SK-N-SH (cell line): ENCODE results near the gene PKP2. TPM values are rescaled to one million over a fixed set of nuclear protein-coding genes. Genes with fewer than 3 reads are reported as not detected.

Experiments used
- CTCF ChIA-PET: fragments of 300-600, 350-600 bp; formaldehyde crosslinking; extraction: SDS; loops from one replicate; lab custom pipeline; 2021; lab: Yijun Ruan, JAX
- POLR2A ChIA-PET: fragments of 350-600 bp; sonication (Branson Sonifier 250); formaldehyde crosslinking; extraction: SDS; loops from one replicate; lab custom pipeline; 2020; ENCODE audit warnings: antibody characterized with exemption, inconsistent platforms; lab: Yijun Ruan, JAX
- DNase-seq: peaks from one replicate; pipeline ENCODE4 v3.0.0; 2012
- H2AFZ ChIP-seq: fragments of 200-600 bp; sonication (generic); 2 replicates; pipeline ENCODE4 v1.8.1; 2016; ENCODE audit warnings: antibody characterized with exemption, mild to moderate bottlenecking, low read depth
- H3F3A ChIP-seq: fragments of 200-600 bp; sonication (generic); replicated peaks from 2 replicates; pipeline ENCODE3; 2016; ENCODE audit warnings: antibody characterized with exemption, mild to moderate bottlenecking; ENCODE audit not compliant: insufficient read depth
- H3K27ac ChIP-seq, 2 experiments: fragments of 200-500 bp in 1 of 2; fragments of 200-600 bp in 1 of 2; sonication (Bioruptor generic) in 1 of 2; sonication (generic), shearing (Covaris generic) in 1 of 2; 2 replicates each; pipeline versions ENCODE4 v1.5.1 to v1.6.1; 2014 to 2016; ENCODE audit warnings: low read depth in 2 of 2, inconsistent platforms in 1 of 2, low read length in 1 of 2, mild to moderate bottlenecking in 1 of 2, mixed read lengths in 1 of 2
- H3K27me3 ChIP-seq: fragments of 200-600 bp; sonication (generic), shearing (Covaris generic); 2 replicates; pipeline ENCODE4 v1.6.1; 2016; ENCODE audit warnings: mixed run types; ENCODE audit not compliant: insufficient read depth
- H3K36me3 ChIP-seq, 2 experiments: fragments of 200-500 bp in 1 of 2; fragments of 200-600 bp in 1 of 2; sonication (Bioruptor generic) in 1 of 2; sonication (generic) in 1 of 2; replicated peaks in 1 of 2; 2 replicates each; pipeline versions ENCODE3 to v1.5.1; 2014 to 2016; ENCODE audit warnings: low read length in 1 of 2, mild to moderate bottlenecking in 1 of 2; ENCODE audit not compliant: insufficient read depth in 2 of 2, control insufficient read depth in 1 of 2
- H3K4me1 ChIP-seq, 2 experiments: fragments of 200-500 bp in 1 of 2; fragments of 200-600 bp in 1 of 2; sonication (Bioruptor generic) in 1 of 2; sonication (generic), shearing (Covaris generic) in 1 of 2; 2 replicates each; pipeline versions ENCODE4 v1.5.1 to v1.6.1; 2014 to 2016; ENCODE audit warnings: low read depth in 1 of 2, low read length in 1 of 2, mixed run types in 1 of 2; ENCODE audit not compliant: insufficient read depth in 2 of 2, control insufficient read depth in 1 of 2
- H3K4me2 ChIP-seq: fragments of 200-600 bp; sonication (generic), shearing (Covaris generic); 2 replicates; pipeline ENCODE4 v1.6.1; 2017; ENCODE audit warnings: mixed run types
- H3K4me3 ChIP-seq, 2 experiments: fragments of 200-500 bp in 1 of 2; fragments of 200-600 bp in 1 of 2; sonication (Bioruptor generic) in 1 of 2; sonication (generic), shearing (Covaris generic) in 1 of 2; 2 replicates each; pipeline versions ENCODE4 v1.5.1 to v1.8.1; 2014 to 2016; ENCODE audit warnings: low read depth in 2 of 2, inconsistent platforms in 1 of 2, low read length in 1 of 2, mild to moderate bottlenecking in 1 of 2, mixed read lengths in 1 of 2, moderate library complexity in 1 of 2
- H3K79me2 ChIP-seq: fragments of 200-600 bp; sonication (generic); 2 replicates; pipeline ENCODE4 v1.8.1; 2017; ENCODE audit warnings: mild to moderate bottlenecking; ENCODE audit not compliant: insufficient read depth
- H3K9ac ChIP-seq: fragments of 200-600 bp; sonication (generic); 2 replicates; pipeline ENCODE4 v1.6.1; 2017; ENCODE audit warnings: mixed run types
- H3K9me2 ChIP-seq: fragments of 200-600 bp; sonication (generic); 2 replicates; pipeline ENCODE4 v1.6.1; 2017; ENCODE audit warnings: mixed run types
- H3K9me3 ChIP-seq: fragments of 200-600 bp; sonication (generic); 2 replicates; pipeline ENCODE4 v1.6.1; 2017; ENCODE audit warnings: mixed run types, mild to moderate bottlenecking, moderate library complexity
- H4K20me1 ChIP-seq: fragments of 200-600 bp; sonication (generic); 2 replicates; pipeline ENCODE4 v1.6.1; 2017; ENCODE audit warnings: mild to moderate bottlenecking, mixed run types; ENCODE audit not compliant: insufficient read depth
- CTCF ChIP-seq: fragments of 200-600 bp; sonication (generic); IDR thresholded peaks from 2 replicates; pipeline ENCODE4 v1.6.1; 2017; ENCODE audit warnings: antibody characterized with exemption, mild to moderate bottlenecking, moderate library complexity
- ELF1 ChIP-seq: IDR thresholded peaks from 2 replicates; pipeline ENCODE4 v1.4.0; 2012
- EP300 ChIP-seq, 2 experiments: IDR thresholded peaks; 2 replicates each; pipeline versions ENCODE4 v1.4.0 to v1.6.1; 2012; ENCODE audit warnings: borderline replicate concordance in 1 of 2, low read depth in 1 of 2, low read length in 1 of 2
- EZH2phosphoT487 ChIP-seq: fragments of 200-600 bp; sonication (generic); IDR thresholded peaks from 2 replicates; pipeline ENCODE4 v1.6.1; 2017; ENCODE audit warnings: low read depth, mixed run types, mild to moderate bottlenecking, antibody characterized with exemption, moderate library complexity, borderline replicate concordance
- FOXM1 ChIP-seq: IDR thresholded peaks from 2 replicates; pipeline ENCODE4 v1.4.0; 2012; ENCODE audit warnings: low read depth, mild to moderate bottlenecking
- GATA2 ChIP-seq: sonication (generic); formaldehyde crosslinking; IDR thresholded peaks from 2 replicates; pipeline ENCODE4 v1.5.0; 2020; ENCODE audit warnings: mild to moderate bottlenecking, missing genetic modification reagents
- MEF2A ChIP-seq: IDR thresholded peaks from 2 replicates; pipeline ENCODE4 v1.4.0; 2012; ENCODE audit warnings: low read depth, borderline replicate concordance
- MXI1 ChIP-seq: IDR thresholded peaks from 2 replicates; pipeline ENCODE4 v1.6.1; 2012; ENCODE audit warnings: mild to moderate bottlenecking, low read depth, low read length, improper control_type of control experiment
- NFIC ChIP-seq: IDR thresholded peaks from 2 replicates; pipeline ENCODE4 v1.4.0; 2012; ENCODE audit warnings: borderline replicate concordance
- NRF1 ChIP-seq: IDR thresholded peaks from 2 replicates; pipeline ENCODE4 v1.6.1; 2012; ENCODE audit warnings: low read depth, mild to moderate bottlenecking, low read length
- POLR2AphosphoS5 ChIP-seq: IDR thresholded peaks from 2 replicates; pipeline ENCODE4 v1.6.1; 2012; ENCODE audit warnings: low read depth, low read length
- RXRA ChIP-seq: IDR thresholded peaks from 2 replicates; pipeline ENCODE4 v1.4.0; 2012; ENCODE audit warnings: low read depth, mild to moderate bottlenecking, borderline replicate concordance
- TEAD4 ChIP-seq: IDR thresholded peaks from 2 replicates; pipeline ENCODE4 v1.4.0; 2012; ENCODE audit warnings: mild to moderate bottlenecking, borderline replicate concordance; ENCODE audit not compliant: insufficient read depth
- USF2 ChIP-seq: fragments of 150-350 bp; IDR thresholded peaks from 2 replicates; pipeline ENCODE4 v1.6.1; 2017; ENCODE audit warnings: antibody characterized with exemption, low read length, low read depth, borderline replicate concordance
- YY1 ChIP-seq: IDR thresholded peaks from 2 replicates; pipeline ENCODE4 v1.4.0; 2012; ENCODE audit warnings: low read depth, mild to moderate bottlenecking
- ZBTB33 ChIP-seq: IDR thresholded peaks from 2 replicates; pipeline ENCODE4 v1.4.0; 2012; ENCODE audit warnings: low read depth, borderline replicate concordance
- WGBS: methylation state at CpG from one replicate; pipeline ENCODE4 v1.1.6; 2017; ENCODE audit warnings: low lambda C conversion rate; 5-methylcytosine and 5-hydroxymethylcytosine counted together
- polyA plus RNA-seq, 3 experiments: library from polyadenylated mRNA; depleted of rRNA; stranded (reverse); fragments of >200 nt; gene quantifications; 2 replicates each; pipeline ENCODE4 v1.2.3, GENCODE V29; 2012

Gene PKP2
- polyA plus RNA-seq, 1 of the 3 experiments (the other 2 are of a cell fraction), result 0.10 TPM

- Histone ChIP-seq H3K4me3 (no peak overlapping the region), H3K9me2 (no peaks in the 10 kb centered on the region), H3K9me3 (no peaks in the 10 kb centered on the region), H3F3A (no peaks in the 10 kb centered on the region), H3K36me3 (no peaks in the 10 kb centered on the region), H3K9ac (no peak overlapping the region), H3K27me3 (no peaks in the 10 kb centered on the region), H3K27ac (no peak overlapping the region), H3K79me2 (no peaks in the 10 kb centered on the region), H4K20me1 (no peaks in the 10 kb centered on the region), H3K4me1 (no peaks in the 10 kb centered on the region), H3K4me2 (no peak overlapping the region), H2AFZ (no peak overlapping the region)
- ChIA-PET POLR2A (interaction anchor here (0.7 kb wide), 1 partner anchor 16 kb away, joined by 3 read pairs; no protein-coding TSS in a partner anchor), CTCF (interaction anchor here (1.7 kb wide), 1 partner anchor 32 kb away, joined by 5 read pairs; the partner anchor contains the start of gene YARS2)
- 37% methylated on average over 4 of the region's 4 CpGs for WGBS
- TF ChIP-seq MXI1, result no peak
- no peak for TF ChIP-seq NRF1
- no peak for TF ChIP-seq FOXM1
- TF ChIP-seq EP300 (IDR thresholded peaks at IDR 0.05; ENCODE audit: borderline replicate concordance in 1 of 2, low read depth in 1 of 2, low read length in 1 of 2), result no peak
- TF ChIP-seq TEAD4, result no peak
- TF ChIP-seq POLR2AphosphoS5, result no peak
- no peak for TF ChIP-seq USF2
- TF ChIP-seq ZBTB33, result no peak
- no peak for TF ChIP-seq YY1
- TF ChIP-seq ELF1, result no peak
- no peak for DNase-seq
These were observed 108.2 kb downstream of the PKP2 start for GRCh38 chr12:32788405-32788804.

- CTCF ChIA-PET, result interaction anchor here (0.7 kb wide), 1 partner anchor 28 kb away, joined by 3 read pairs; no protein-coding TSS in a partner anchor
These were observed 111.0 kb downstream of the PKP2 start for GRCh38 chr12:32785557-32785956.

More at GRCh38 chr12:32785557-32785956, 111.0 kb downstream of the PKP2 start:
- Histone ChIP-seq H3K9me3 (no peaks in the 10 kb centered on the region), H3K9me2 (no peaks in the 10 kb centered on the region), H3K79me2 (no peaks in the 10 kb centered on the region)
- POLR2A ChIA-PET, result no interaction called here
- no peak for TF ChIP-seq ZBTB33
- no peak for TF ChIP-seq USF2
- no peak for TF ChIP-seq NFIC
- no peak for TF ChIP-seq EZH2phosphoT487
- no peak for TF ChIP-seq ELF1
- TF ChIP-seq RXRA, result no peak
- TF ChIP-seq TEAD4, result no peak
- TF ChIP-seq GATA2, result no peak
- TF ChIP-seq CTCF, result no peak
- TF ChIP-seq MEF2A, result no peak
- no peak for TF ChIP-seq EP300 (IDR thresholded peaks at IDR 0.05; ENCODE audit: borderline replicate concordance in 1 of 2, low read depth in 1 of 2, low read length in 1 of 2)
- TF ChIP-seq, all 33 proteins: peak for 0
- WGBS, result 32% methylated on average over 5 of the region's 5 CpGs
- no peak for DNase-seq
- no peaks in the 10 kb centered on the region for H3F3A ChIP-seq
- no peak overlapping the region for H3K27ac ChIP-seq
- no peak overlapping the region for H3K4me2 ChIP-seq
- H3K4me1 ChIP-seq, result no peaks in the 10 kb centered on the region
- H3K9ac ChIP-seq, result no peak overlapping the region
- no peak overlapping the region for H2AFZ ChIP-seq
- H3K4me3 ChIP-seq, result no peak overlapping the region
- H3K36me3 ChIP-seq, result no peaks in the 10 kb centered on the region
- H4K20me1 ChIP-seq, result no peaks in the 10 kb centered on the region
- H3K27me3 ChIP-seq, result no peaks in the 10 kb centered on the region
